ENCODE data around the gene PLXNA2.

GRCh38 chr1:208203848-208204609 is 40.2 kb downstream of the PLXNA2 start:
- TF ChIP-seq CTCF (IDR thresholded peaks at IDR 0.05) (no peak), POLR2AphosphoS5 (IDR thresholded peaks at IDR 0.05) (no peak), POLR2A (IDR thresholded peaks at IDR 0.05) (no peak)
